Spinal cord (tissue), 10 donors: ENCODE measurements around the gene ATP5PD. TPM values are rescaled to one million over a fixed set of nuclear protein-coding genes. Genes with fewer than 3 reads are reported as not detected.

Experiments used
- DNase-seq, 6 donors: peaks; one replicate each; pipeline versions ENCODE4 v3.0.0 to v3.0.0-alpha.2; 2013 to 2015; ENCODE audit warnings: low spot score in 6 of 6, low read depth in 4 of 6
- H3K27ac ChIP-seq: one replicate; pipeline ENCODE4 v1.5.1; 2013; ENCODE audit warnings: low read depth, low read length, control low read depth
- H3K27me3 ChIP-seq: one replicate; pipeline ENCODE4 v1.6.1; 2013; ENCODE audit warnings: low read length; ENCODE audit not compliant: control insufficient read depth, insufficient read depth
- H3K36me3 ChIP-seq: one replicate; pipeline ENCODE4 v1.6.1; 2013; ENCODE audit warnings: low read length; ENCODE audit not compliant: control insufficient read depth, insufficient read depth
- H3K4me1 ChIP-seq: one replicate; pipeline ENCODE4 v1.6.1; 2013; ENCODE audit warnings: low read length; ENCODE audit not compliant: control insufficient read depth, insufficient read depth
- H3K4me3 ChIP-seq: one replicate; pipeline ENCODE4 v1.5.1; 2013; ENCODE audit warnings: low read depth, low read length, control low read depth
- H3K9me3 ChIP-seq: one replicate; pipeline ENCODE4 v1.6.1; 2013; ENCODE audit warnings: low read length; ENCODE audit not compliant: control insufficient read depth, insufficient read depth
- whole genome bisulfite sequencing: methylation state at CpG from one replicate; pipeline ENCODE4 v1.1.5; 2013; ENCODE audit warnings: missing lambda C conversion rate; ENCODE audit not compliant: insufficient coverage; 5-methylcytosine and 5-hydroxymethylcytosine counted together
- long read RNA-seq, 4 donors: transcript quantifications; one replicate each; lab custom pipeline, GENCODE V29; 2026
- polyA plus RNA-seq, 2 donors: library from polyadenylated mRNA; unstranded; fragments of 120-200 nt; gene quantifications; one replicate each; pipeline ENCODE4 v1.2.1, GENCODE V29; 2013; ENCODE audit not compliant: insufficient read length in 2 of 2
- total RNA-seq, 2 donors: library from RNA; depleted of rRNA in 1 of 2; stranded (reverse); fragments of 120-200 nt in 1 of 2; fragments of >200 nt in 1 of 2; gene quantifications; one replicate each; pipeline versions ENCODE4 v1.2.3 to v1.2.4, GENCODE V29; 2013 to 2014
- donor health status: healthy.

The ATP5PD gene
- 100 to 1,000 TPM; 145 to 326 TPM for total RNA-seq
- 100 to 1,000 TPM; 303 to 304 TPM for polyA plus RNA-seq
- long read RNA-seq, donor 1, transcript ATP5PD-202 (5 exons, 553 nt), result minor isoform, 5 of 238 reads
- long read RNA-seq, donor 1, transcript ATP5PD-201 (6 exons, 603 nt), result major isoform, 130 of 238 reads
- long read RNA-seq, donor 1, transcript ATP5PD-204 (2 exons, 2,191 nt), result minor isoform, 21 of 238 reads
- long read RNA-seq, donor 1, partial matches to known transcripts, result 68 of 238 reads
- long read RNA-seq, donor 1, other reads (novel, unspliced or antisense), result 13 of 238 reads
- long read RNA-seq, donor 2, transcript ATP5PD-201 (6 exons, 603 nt), result major isoform, 50 of 70 reads
- long read RNA-seq, donor 2, transcript ATP5PD-204 (2 exons, 2,191 nt), result minor isoform, 6 of 70 reads
- long read RNA-seq, donor 2, partial matches to known transcripts, result 9 of 70 reads
- long read RNA-seq, donor 2, other reads (novel, unspliced or antisense), result 0 of 70 reads
- long read RNA-seq, donor 3, transcript ATP5PD-201 (6 exons, 603 nt), result major isoform, 58 of 92 reads
- long read RNA-seq, donor 3, transcript ATP5PD-204 (2 exons, 2,191 nt), result minor isoform, 7 of 92 reads
- long read RNA-seq, donor 3, partial matches to known transcripts, result 20 of 92 reads
- long read RNA-seq, donor 3, other reads (novel, unspliced or antisense), result 5 of 92 reads
- long read RNA-seq, donor 4, transcript ATP5PD-201 (6 exons, 603 nt), result major isoform, 149 of 293 reads
- long read RNA-seq, donor 4, transcript ATP5PD-205 (2 exons, 979 nt), result minor isoform, 5 of 293 reads
- long read RNA-seq, donor 4, transcript ATP5PD-204 (2 exons, 2,191 nt), result minor isoform, 25 of 293 reads
- long read RNA-seq, donor 4, partial matches to known transcripts, result 99 of 293 reads
- long read RNA-seq, donor 4, other reads (novel, unspliced or antisense), result 14 of 293 reads

DNA sequence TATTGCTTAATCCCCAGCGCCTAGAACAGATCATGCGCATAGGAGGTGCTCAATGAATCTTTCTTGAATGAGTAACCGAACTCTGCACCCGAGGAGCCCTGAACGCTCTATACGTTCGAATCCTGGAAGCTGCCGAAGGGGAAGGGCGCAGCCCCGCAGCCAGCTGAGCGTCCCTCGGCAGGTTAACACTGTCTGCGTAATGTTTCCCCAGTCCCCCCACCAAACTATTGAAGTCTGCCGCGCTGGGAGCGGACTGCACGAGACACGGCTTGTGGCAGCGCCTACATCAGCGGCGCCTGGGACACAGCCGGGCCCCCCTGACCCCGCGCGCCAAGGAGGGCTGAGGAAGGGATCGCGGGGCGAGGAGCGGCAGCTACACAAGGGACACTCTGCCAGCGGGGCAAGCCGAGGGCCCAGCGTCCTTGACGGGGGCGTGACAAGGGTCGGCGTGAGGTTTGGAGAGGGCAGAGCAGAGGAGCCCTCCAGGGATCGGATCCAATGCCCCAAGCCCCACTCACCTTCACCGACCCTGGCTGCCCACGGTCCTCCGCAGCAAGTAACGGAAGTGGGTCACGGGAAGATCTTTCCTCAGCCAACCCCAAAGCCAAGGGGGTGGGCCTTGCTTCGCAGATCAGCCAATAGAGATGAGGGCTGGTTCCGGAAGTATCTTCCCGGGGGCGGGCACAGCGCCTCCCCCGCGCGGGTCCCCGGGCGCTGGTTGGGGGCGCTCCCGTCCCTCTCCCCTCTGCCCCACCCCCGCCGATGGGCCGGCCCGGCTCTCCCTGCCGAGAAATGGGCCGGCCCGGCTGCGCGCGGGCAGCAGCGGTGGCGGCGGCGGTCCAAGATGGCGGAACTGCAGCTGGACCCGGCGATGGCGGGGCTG is at the start of gene ATP5PD, which contains the start of gene KCTD2:
ATP5PD (minus strand) TSS at position 563 of the 883 bp plus-strand sequence. CDS start 4,319 bp downstream, outside the sequence.
KCTD2 (plus strand) TSS at position 819 of the 883 bp plus-strand sequence; CDS start at position 845, 26 bp downstream.
- peak; percentile 87 to 99 (median 92) for DNase-seq
- peak within 1 kb of the TSS; percentile 97 for H3K27ac ChIP-seq
- no peaks in the 10 kb centered on the region for H3K27me3 ChIP-seq
- H3K4me3 ChIP-seq, result peak within 1 kb of the TSS; percentile 100
- H3K4me1 ChIP-seq, result peaks cover 16% of the 10 kb centered on the region
- WGBS, result under 1% methylated on average over 68 of the region's 72 CpGs
- H3K36me3 ChIP-seq, result peaks cover 20% of the 10 kb centered on the region
- H3K9me3 ChIP-seq, result no peaks in the 10 kb centered on the region

DNA sequence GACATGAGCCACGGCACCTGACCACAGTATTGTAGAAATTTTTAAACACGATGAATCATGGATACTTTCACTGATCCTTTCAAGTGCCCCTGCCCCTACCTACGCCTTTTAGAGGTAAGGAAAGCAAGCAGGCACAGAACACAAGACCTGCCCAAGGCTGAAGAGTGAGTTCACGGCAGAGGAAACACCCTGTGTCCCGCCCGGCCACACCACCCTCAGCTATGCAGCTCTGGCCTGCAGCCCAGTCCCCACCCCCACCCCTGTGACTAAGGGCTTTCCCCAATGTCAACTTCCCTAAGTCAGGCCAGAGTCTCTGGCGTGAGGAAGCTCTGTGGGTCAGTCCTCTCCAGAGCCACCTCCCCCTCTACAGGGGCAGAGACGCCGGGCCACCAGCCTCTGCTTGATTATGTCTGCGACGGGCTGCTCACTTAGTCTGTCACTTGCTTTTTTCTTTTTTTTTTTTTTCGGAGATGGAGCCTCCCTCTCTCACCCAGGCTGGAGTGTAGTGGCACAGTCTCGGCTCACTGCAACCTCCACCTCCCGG is 49.4 kb upstream of the ATP5PD start:
- Histone ChIP-seq H3K27ac (no peak overlapping the region), H3K4me3 (no peak overlapping the region), H3K9me3 (no peaks in the 10 kb centered on the region), H3K27me3 (no peaks in the 10 kb centered on the region), H3K36me3 (peaks cover 9% of the 10 kb centered on the region), H3K4me1 (peaks cover 19% of the 10 kb centered on the region)
- no peak for DNase-seq
- WGBS, result 71% methylated on average over 8 of the region's 14 CpGs

GRCh38 chr17:75094871-75095399 is 48.2 kb upstream of the ATP5PD start:
- DNase-seq, result no peak
- H3K27ac ChIP-seq, result no peak overlapping the region
- no peaks in the 10 kb centered on the region for H3K27me3 ChIP-seq
- 67% methylated on average over 13 of the region's 16 CpGs for WGBS
- no peaks in the 10 kb centered on the region for H3K9me3 ChIP-seq
- peaks cover 3% of the 10 kb centered on the region for H3K36me3 ChIP-seq
- peaks cover 23% of the 10 kb centered on the region for H3K4me1 ChIP-seq
- H3K4me3 ChIP-seq, result no peak overlapping the region

DNA sequence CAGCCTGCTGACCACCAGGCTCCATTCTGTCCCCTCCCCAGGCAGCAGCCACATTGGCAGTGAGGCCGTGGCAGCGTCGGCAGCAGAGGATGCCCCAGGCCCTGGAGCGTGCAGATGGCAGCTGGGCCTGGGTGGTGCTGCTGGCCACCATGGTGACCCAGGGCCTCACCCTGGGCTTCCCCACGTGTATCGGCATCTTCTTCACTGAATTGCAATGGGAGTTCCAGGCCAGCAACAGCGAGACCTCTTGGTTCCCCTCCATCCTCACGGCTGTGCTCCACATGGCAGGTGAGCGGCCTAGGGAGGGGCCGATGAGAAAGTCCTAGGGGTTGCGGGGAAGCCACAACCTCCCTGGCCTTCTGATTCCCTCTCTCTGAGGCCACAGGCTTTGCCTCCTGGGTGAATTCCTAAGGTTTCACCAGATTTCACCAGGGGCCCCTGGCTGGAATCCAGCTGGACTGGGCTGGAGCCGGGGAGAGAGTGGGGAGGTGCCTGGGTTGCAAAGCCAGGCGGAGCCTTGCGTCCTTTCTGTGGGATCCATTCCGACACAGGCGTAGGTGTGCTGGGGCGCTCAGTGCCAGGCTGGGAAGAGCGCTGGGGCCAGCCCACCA is 46.9 kb upstream of the ATP5PD start:
- Histone ChIP-seq H3K9me3 (no peaks in the 10 kb centered on the region), H3K4me3 (no peak overlapping the region), H3K4me1 (peaks cover 28% of the 10 kb centered on the region), H3K27me3 (no peaks in the 10 kb centered on the region), H3K27ac (peak overlapping the region; percentile 81), H3K36me3 (no peaks in the 10 kb centered on the region)
- no peak for DNase-seq
- 87% methylated on average over 18 of the region's 18 CpGs for WGBS

- H3K27me3 ChIP-seq, result peaks cover 9% of the 10 kb centered on the region
- 91% methylated on average over 10 of the region's 10 CpGs for WGBS
- H3K4me1 ChIP-seq, result peaks cover 42% of the 10 kb centered on the region
- no peak for DNase-seq
- H3K9me3 ChIP-seq, result no peaks in the 10 kb centered on the region
- H3K27ac ChIP-seq, result peak overlapping the region; percentile 33
- H3K36me3 ChIP-seq, result no peaks in the 10 kb centered on the region
- no peak overlapping the region for H3K4me3 ChIP-seq
Measured at GRCh38 chr17:75091855-75092327, 45.1 kb upstream of the ATP5PD start.

DNA sequence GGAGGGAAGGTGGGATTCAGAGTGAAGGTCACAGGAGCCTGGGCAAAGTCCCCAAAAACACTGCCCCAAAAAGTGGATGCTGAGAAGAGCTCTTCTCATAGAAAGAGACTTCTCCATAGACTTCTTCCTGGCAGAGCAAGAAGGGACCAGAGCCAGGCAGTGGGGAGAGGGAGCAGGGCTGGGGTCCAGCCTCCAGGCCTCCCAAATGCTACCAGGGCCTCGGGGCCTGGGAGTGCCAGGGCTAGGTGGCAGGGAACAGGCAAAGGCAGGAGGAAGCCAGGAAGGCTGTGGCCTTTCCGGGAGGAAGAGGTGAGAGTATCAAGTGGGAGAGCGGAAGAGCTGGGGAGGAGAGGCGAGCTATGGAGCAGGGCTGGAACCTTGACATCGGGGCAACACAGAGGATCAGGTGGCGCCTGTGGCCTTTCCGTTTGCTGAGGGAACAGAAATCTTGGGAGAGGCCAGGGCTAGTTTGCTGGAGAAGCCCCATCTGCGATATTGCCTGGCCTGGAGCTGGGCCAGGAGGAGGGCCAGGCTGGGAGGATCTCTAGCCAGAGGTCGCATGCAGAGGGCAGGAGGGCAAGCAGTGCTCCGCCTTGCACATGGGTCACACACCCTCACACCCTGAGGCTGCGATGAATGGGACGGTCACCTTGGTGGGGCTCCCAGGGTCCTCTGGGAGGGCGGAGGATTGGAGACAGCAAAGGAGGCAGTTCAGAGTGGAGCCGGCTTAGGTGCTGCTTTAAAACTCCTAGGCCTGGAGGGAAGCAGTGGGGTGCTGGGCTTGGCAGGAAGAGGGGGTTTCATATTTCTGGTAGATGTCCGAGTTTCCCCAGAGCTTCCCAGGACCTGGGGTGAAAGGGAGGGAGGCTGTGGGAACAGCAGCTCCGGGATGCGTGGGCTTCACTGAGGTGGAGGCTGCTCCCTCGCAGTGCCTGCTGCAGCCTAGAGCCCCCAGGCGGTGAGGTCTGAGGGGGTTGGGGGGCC is 44.4 kb upstream of the ATP5PD start:
- no peaks in the 10 kb centered on the region for H3K36me3 ChIP-seq
- H3K4me1 ChIP-seq, result peaks cover 42% of the 10 kb centered on the region
- no peak for DNase-seq
- H3K27me3 ChIP-seq, result peaks cover 10% of the 10 kb centered on the region
- H3K4me3 ChIP-seq, result no peak overlapping the region
- H3K9me3 ChIP-seq, result no peaks in the 10 kb centered on the region
- 60% methylated on average over 19 of the region's 19 CpGs for WGBS
- peak overlapping the region; percentile 61 for H3K27ac ChIP-seq

- H3K9me3 ChIP-seq, result no peaks in the 10 kb centered on the region
- no peaks in the 10 kb centered on the region for H3K36me3 ChIP-seq
- H3K4me1 ChIP-seq, result peaks cover 43% of the 10 kb centered on the region
- peak overlapping the region; percentile 82 for H3K27ac ChIP-seq
- no peak for DNase-seq
- H3K27me3 ChIP-seq, result peaks cover 10% of the 10 kb centered on the region
- peak overlapping the region; percentile 43 for H3K4me3 ChIP-seq
- WGBS, result 82% methylated on average over 9 of the region's 11 CpGs
Measured at GRCh38 chr17:75088465-75089417, 42.0 kb upstream of the ATP5PD start.
